OCI-LY7 (cell line): ENCODE results near the gene STMN3.

ENCODE experiments used
- EZH2phosphoT487 ChIP-seq: fragments of 200-600 bp; sonication (generic); IDR thresholded peaks from 2 replicates; pipeline ENCODE4 v1.6.1; 2018; ENCODE audit warnings: low read depth, borderline replicate concordance, mild to moderate bottlenecking, mixed run types, antibody characterized with exemption, low read length, moderate library complexity, mixed read lengths
- TF ChIP-seq, protein P1 (sequence below): fragments of 200-600 bp; sonication (generic); conservative IDR thresholded peaks from 2 replicates; pipeline ENCODE4 v1.5.1; 2014; ENCODE audit warnings: mild to moderate bottlenecking, antibody characterized with exemption, low read length, moderate library complexity, mixed read lengths

GRCh38 chr20:63602321-63602720 lies 50.9 kb downstream of the STMN3 start:
- TF ChIP-seq, protein P1, sequence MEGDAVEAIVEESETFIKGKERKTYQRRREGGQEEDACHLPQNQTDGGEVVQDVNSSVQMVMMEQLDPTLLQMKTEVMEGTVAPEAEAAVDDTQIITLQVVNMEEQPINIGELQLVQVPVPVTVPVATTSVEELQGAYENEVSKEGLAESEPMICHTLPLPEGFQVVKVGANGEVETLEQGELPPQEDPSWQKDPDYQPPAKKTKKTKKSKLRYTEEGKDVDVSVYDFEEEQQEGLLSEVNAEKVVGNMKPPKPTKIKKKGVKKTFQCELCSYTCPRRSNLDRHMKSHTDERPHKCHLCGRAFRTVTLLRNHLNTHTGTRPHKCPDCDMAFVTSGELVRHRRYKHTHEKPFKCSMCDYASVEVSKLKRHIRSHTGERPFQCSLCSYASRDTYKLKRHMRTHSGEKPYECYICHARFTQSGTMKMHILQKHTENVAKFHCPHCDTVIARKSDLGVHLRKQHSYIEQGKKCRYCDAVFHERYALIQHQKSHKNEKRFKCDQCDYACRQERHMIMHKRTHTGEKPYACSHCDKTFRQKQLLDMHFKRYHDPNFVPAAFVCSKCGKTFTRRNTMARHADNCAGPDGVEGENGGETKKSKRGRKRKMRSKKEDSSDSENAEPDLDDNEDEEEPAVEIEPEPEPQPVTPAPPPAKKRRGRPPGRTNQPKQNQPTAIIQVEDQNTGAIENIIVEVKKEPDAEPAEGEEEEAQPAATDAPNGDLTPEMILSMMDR, result no peak
- no peak for TF ChIP-seq EZH2phosphoT487
